Measurements from ENCODE around the gene FUT4. TPM values are rescaled to one million over a fixed set of nuclear protein-coding genes. Genes with fewer than 3 reads are reported as not detected.

Gene FUT4
- total and polyA plus RNA-seq, 10 of the 15 experiments (the other 5 are each of a cell fraction or from before 2014, with no cell fraction given), result 0.68 to 9.1 (median 2.3) TPM

DNA sequence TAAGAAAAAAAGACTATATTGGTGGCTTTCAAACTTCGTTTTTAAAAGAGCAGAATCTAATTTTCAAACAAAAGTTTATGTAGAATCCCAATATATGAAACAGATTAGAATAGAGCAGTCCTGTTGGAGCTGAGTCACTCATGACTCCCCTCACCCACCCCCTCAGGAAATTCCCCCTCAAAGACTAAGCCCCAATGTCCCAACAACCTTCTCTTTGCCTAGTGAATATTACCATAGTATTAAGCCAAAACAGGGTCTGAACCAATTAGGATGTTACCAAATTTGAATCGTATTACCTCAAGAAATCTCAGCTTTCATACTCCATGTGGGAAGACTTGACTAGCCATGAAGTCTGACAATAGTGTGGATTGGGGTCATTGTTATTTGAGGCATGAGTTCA lies 15.6 kb downstream of the FUT4 start:
- ATAC-seq (no peak), FAIRE-seq (no peak), DNase-seq (ENCODE audit: low read depth, low spot score) (no peak)
- 7% methylated on average over 2 of the region's 2 CpGs for WGBS (ENCODE audit: insufficient coverage, insufficient replicate concordance, low lambda C conversion rate, missing lambda C conversion rate)
- Histone ChIP-seq H2AFZ (ENCODE audit: control insufficient read depth, low read depth, low read length) (no peak overlapping the region), H3K4me3 (no peak overlapping the region), H3K9me3 (replicated peaks; ENCODE audit: control insufficient read depth, insufficient read depth, low read length) (no peaks in the 10 kb centered on the region), H3K4me2 (ENCODE audit: control insufficient read depth, insufficient read depth) (no peak overlapping the region), H3K27ac (ENCODE audit: control insufficient read depth, insufficient read depth) (no peak overlapping the region), H3K27me3 (replicated peaks in 1 of 2; ENCODE audit: control insufficient read depth in 2 of 2, insufficient read depth in 2 of 2, low read length in 1 of 2) (no peaks in the 10 kb centered on the region), H3K4me1 (ENCODE audit: control insufficient read depth, insufficient read depth, low read length) (no peaks in the 10 kb centered on the region), H4K20me1 (ENCODE audit: control insufficient read depth, insufficient read depth) (no peaks in the 10 kb centered on the region), H3K36me3 (ENCODE audit: control insufficient read depth in 2 of 2, insufficient read depth in 2 of 2, low read length in 1 of 2) (no peaks in the 10 kb centered on the region), H3K9ac (ENCODE audit: control insufficient read depth, insufficient read depth, low read length) (no peak overlapping the region), H3K79me2 (ENCODE audit: control insufficient read depth, insufficient read depth, low read length) (no peaks in the 10 kb centered on the region)
- ChIA-PET SMC1A (ENCODE audit: uncharacterized antibody, unreplicated experiment) (interaction anchor here (0.7 to 1.5 kb wide), 9 partner anchors 12 to 44 kb away, joined by 3 to 8 read pairs (median 4); no protein-coding TSS in a partner anchor), CTCF (interaction anchor here (0.7 to 3.2 kb wide), 7 partner anchors 8 to 44 kb away, joined by 3 to 12 read pairs (median 3); no protein-coding TSS in a partner anchor), POLR2A (interaction anchor here (0.5 to 1.2 kb wide), 4 partner anchors 9 to 819 kb away, joined by 3 to 6 read pairs (median 4); no protein-coding TSS in a partner anchor), RAD21 (ENCODE audit: unreplicated experiment) (interaction anchor here (0.6 to 1.4 kb wide), 8 partner anchors 10 to 1160 kb away, joined by 3 to 8 read pairs (median 4); no protein-coding TSS in a partner anchor)
- in situ Hi-C loops (cut with MboI) (no loop called here), intact Hi-C loops (cut with micrococcal nuclease; ENCODE audit: unreplicated experiment) (no loop called here)
- no peak for TF ChIP-seq ETV6 (conservative IDR thresholded peaks at IDR 0.05 in 1 of 2, IDR thresholded peaks at IDR 0.05 in 1 of 2; ENCODE audit: borderline replicate concordance in 1 of 2, low read depth in 1 of 2)
- TF ChIP-seq, protein P1, sequence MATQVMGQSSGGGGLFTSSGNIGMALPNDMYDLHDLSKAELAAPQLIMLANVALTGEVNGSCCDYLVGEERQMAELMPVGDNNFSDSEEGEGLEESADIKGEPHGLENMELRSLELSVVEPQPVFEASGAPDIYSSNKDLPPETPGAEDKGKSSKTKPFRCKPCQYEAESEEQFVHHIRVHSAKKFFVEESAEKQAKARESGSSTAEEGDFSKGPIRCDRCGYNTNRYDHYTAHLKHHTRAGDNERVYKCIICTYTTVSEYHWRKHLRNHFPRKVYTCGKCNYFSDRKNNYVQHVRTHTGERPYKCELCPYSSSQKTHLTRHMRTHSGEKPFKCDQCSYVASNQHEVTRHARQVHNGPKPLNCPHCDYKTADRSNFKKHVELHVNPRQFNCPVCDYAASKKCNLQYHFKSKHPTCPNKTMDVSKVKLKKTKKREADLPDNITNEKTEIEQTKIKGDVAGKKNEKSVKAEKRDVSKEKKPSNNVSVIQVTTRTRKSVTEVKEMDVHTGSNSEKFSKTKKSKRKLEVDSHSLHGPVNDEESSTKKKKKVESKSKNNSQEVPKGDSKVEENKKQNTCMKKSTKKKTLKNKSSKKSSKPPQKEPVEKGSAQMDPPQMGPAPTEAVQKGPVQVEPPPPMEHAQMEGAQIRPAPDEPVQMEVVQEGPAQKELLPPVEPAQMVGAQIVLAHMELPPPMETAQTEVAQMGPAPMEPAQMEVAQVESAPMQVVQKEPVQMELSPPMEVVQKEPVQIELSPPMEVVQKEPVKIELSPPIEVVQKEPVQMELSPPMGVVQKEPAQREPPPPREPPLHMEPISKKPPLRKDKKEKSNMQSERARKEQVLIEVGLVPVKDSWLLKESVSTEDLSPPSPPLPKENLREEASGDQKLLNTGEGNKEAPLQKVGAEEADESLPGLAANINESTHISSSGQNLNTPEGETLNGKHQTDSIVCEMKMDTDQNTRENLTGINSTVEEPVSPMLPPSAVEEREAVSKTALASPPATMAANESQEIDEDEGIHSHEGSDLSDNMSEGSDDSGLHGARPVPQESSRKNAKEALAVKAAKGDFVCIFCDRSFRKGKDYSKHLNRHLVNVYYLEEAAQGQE (IDR thresholded peaks at IDR 0.05; ENCODE audit: low read depth, low read length), result no peak
- no peak for TF ChIP-seq SREBF2 (IDR thresholded peaks at IDR 0.05; ENCODE audit: low read length)
- TF ChIP-seq PAX5 (IDR thresholded peaks at IDR 0.05; ENCODE audit: borderline replicate concordance, low read depth, low read length), result no peak
- TF ChIP-seq, protein P2, sequence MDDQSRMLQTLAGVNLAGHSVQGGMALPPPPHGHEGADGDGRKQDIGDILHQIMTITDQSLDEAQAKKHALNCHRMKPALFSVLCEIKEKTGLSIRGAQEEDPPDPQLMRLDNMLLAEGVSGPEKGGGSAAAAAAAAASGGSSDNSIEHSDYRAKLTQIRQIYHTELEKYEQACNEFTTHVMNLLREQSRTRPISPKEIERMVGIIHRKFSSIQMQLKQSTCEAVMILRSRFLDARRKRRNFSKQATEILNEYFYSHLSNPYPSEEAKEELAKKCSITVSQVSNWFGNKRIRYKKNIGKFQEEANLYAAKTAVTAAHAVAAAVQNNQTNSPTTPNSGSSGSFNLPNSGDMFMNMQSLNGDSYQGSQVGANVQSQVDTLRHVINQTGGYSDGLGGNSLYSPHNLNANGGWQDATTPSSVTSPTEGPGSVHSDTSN (IDR thresholded peaks at IDR 0.05; ENCODE audit: insufficient replicate concordance, low read depth, low read length), result no peak
- TF ChIP-seq, protein P3, sequence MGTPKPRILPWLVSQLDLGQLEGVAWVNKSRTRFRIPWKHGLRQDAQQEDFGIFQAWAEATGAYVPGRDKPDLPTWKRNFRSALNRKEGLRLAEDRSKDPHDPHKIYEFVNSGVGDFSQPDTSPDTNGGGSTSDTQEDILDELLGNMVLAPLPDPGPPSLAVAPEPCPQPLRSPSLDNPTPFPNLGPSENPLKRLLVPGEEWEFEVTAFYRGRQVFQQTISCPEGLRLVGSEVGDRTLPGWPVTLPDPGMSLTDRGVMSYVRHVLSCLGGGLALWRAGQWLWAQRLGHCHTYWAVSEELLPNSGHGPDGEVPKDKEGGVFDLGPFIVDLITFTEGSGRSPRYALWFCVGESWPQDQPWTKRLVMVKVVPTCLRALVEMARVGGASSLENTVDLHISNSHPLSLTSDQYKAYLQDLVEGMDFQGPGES (IDR thresholded peaks at IDR 0.05), result no peak
- no TSS peak for BruUV-seq (replicated peaks)
